WTC11 (cell line): ENCODE measurements around the gene DAO. TPM values are rescaled to one million over a fixed set of nuclear protein-coding genes. Genes with fewer than 3 reads are reported as not detected.

Experiments used
- ATAC-seq: fragments of 200-7000 bp; cut with Tn5 transposase; 2 replicates; pipeline ENCODE4 v1.10.0; 2021; ENCODE audit warnings: mild to moderate bottlenecking, moderate library complexity
- CTCF ChIA-PET: fragments of 300-600 bp; sonication (Branson Sonifier 250); formaldehyde crosslinking; loops from one replicate; lab custom pipeline; 2021; ENCODE audit warnings: antibody characterized with exemption; lab: Charles Lee
- POLR2A ChIA-PET: fragments of 350-600 bp; sonication (Branson Sonifier 250); formaldehyde crosslinking; loops from one replicate; lab custom pipeline; 2021; ENCODE audit warnings: antibody characterized with exemption; lab: Charles Lee
- DNase-seq: peaks from one replicate; pipeline ENCODE4 v3.0.0; 2021; ENCODE audit warnings: low spot score
- H3K27ac Mint-ChIP-seq: 2 replicates; pipeline ENCODE4 v1.8.0; 2021; ENCODE audit warnings: mixed read lengths
- H3K27me3 Mint-ChIP-seq: 2 replicates; pipeline ENCODE4 v1.8.0; 2021; ENCODE audit warnings: low read depth, mild to moderate bottlenecking, moderate library complexity, mixed read lengths
- H3K36me3 Mint-ChIP-seq: 2 replicates; pipeline ENCODE4 v1.8.0; 2021; ENCODE audit warnings: mixed read lengths
- H3K4me1 Mint-ChIP-seq: 2 replicates; pipeline ENCODE4 v1.8.0; 2022; ENCODE audit warnings: mixed read lengths
- H3K4me3 Mint-ChIP-seq: 2 replicates; pipeline ENCODE4 v1.8.0; 2021; ENCODE audit warnings: mild to moderate bottlenecking, moderate library complexity, mixed read lengths
- H3K9me3 Mint-ChIP-seq: 2 replicates; pipeline ENCODE4 v1.8.0; 2021; ENCODE audit warnings: mixed read lengths
- AFF4 ChIP-seq: sonication (generic); formaldehyde crosslinking; IDR thresholded peaks from 2 replicates; pipeline ENCODE4 v1.8.1; 2023; ENCODE audit warnings: mild to moderate bottlenecking, missing genetic modification reagents, borderline replicate concordance
- ATF1 ChIP-seq: sonication (generic); formaldehyde crosslinking; IDR thresholded peaks from 2 replicates; pipeline ENCODE4 v1.8.1; 2023; ENCODE audit warnings: mild to moderate bottlenecking, moderate library complexity, missing genetic modification reagents
- CDX4 ChIP-seq: fragments of 250-450 bp; sonication (Bioruptor Pico); IDR thresholded peaks from 2 replicates; pipeline ENCODE4 v1.9.0; 2021; ENCODE audit warnings: moderate library complexity, mild to moderate bottlenecking, inconsistent platforms, borderline replicate concordance
- ETV6 ChIP-seq: sonication (generic); formaldehyde crosslinking; IDR thresholded peaks from 2 replicates; pipeline ENCODE4 v1.8.1; 2022; ENCODE audit warnings: mild to moderate bottlenecking, missing genetic modification reagents
- FOXJ3 ChIP-seq: sonication (generic); formaldehyde crosslinking; IDR thresholded peaks from 2 replicates; pipeline ENCODE4 v1.9.0; 2021; ENCODE audit warnings: missing genetic modification reagents, mild to moderate bottlenecking, borderline replicate concordance
- FOXK1 ChIP-seq: sonication (generic); formaldehyde crosslinking; IDR thresholded peaks from 2 replicates; pipeline ENCODE4 v1.8.0; 2022; ENCODE audit warnings: mild to moderate bottlenecking, moderate library complexity, missing genetic modification reagents
- GRHL2 ChIP-seq: fragments of 250-450 bp; sonication (Bioruptor Pico); IDR thresholded peaks from 2 replicates; pipeline ENCODE4 v1.8.0; 2022; ENCODE audit warnings: mild to moderate bottlenecking, moderate library complexity; ENCODE audit not compliant: insufficient replicate concordance, severe bottlenecking
- GTF2I ChIP-seq: fragments of 250-450 bp; sonication (Bioruptor Pico); conservative IDR thresholded peaks from 2 replicates; pipeline ENCODE4 v1.4.0; 2021; ENCODE audit warnings: mild to moderate bottlenecking
- HMGXB4 ChIP-seq: sonication (generic); formaldehyde crosslinking; IDR thresholded peaks from 2 replicates; pipeline ENCODE4 v1.8.1; 2023; ENCODE audit warnings: mild to moderate bottlenecking, moderate library complexity, missing genetic modification reagents
- IRF1 ChIP-seq: sonication (generic); formaldehyde crosslinking; IDR thresholded peaks from 2 replicates; pipeline ENCODE4 v1.8.0; 2023; ENCODE audit warnings: missing genetic modification reagents
- KAT7 ChIP-seq: sonication (generic); formaldehyde crosslinking; IDR thresholded peaks from 2 replicates; pipeline ENCODE4 v1.8.1; 2023; ENCODE audit warnings: missing genetic modification reagents, mild to moderate bottlenecking, borderline replicate concordance
- MXD4 ChIP-seq: fragments of 250-450 bp; sonication (Bioruptor Pico); IDR thresholded peaks from 2 replicates; pipeline ENCODE4 v1.8.0; 2021; ENCODE audit warnings: mild to moderate bottlenecking, moderate library complexity, borderline replicate concordance
- SMAD3 ChIP-seq: sonication (generic); formaldehyde crosslinking; IDR thresholded peaks from 2 replicates; pipeline ENCODE4 v1.8.0; 2022; ENCODE audit warnings: missing genetic modification reagents, mild to moderate bottlenecking, borderline replicate concordance
- SOX15 ChIP-seq: fragments of 250-450 bp; sonication (Bioruptor Pico); IDR thresholded peaks from 2 replicates; pipeline ENCODE4 v1.9.0; 2021; ENCODE audit warnings: mild to moderate bottlenecking
- SP1 ChIP-seq: sonication (generic); formaldehyde crosslinking; conservative IDR thresholded peaks from 2 replicates; pipeline ENCODE4 v1.8.1; 2022; ENCODE audit warnings: missing genetic modification reagents
- TEAD4 ChIP-seq: sonication (generic); formaldehyde crosslinking; IDR thresholded peaks from 2 replicates; pipeline ENCODE4 v1.8.0; 2022; ENCODE audit warnings: mild to moderate bottlenecking, missing genetic modification reagents
- USF2 ChIP-seq: sonication (generic); formaldehyde crosslinking; IDR thresholded peaks from 2 replicates; pipeline ENCODE4 v1.8.1; 2023; ENCODE audit warnings: mild to moderate bottlenecking, missing genetic modification reagents, moderate library complexity
- ZMAT4 ChIP-seq: fragments of 250-450 bp; sonication (Bioruptor Pico); IDR thresholded peaks from 2 replicates; pipeline ENCODE4 v1.9.0; 2021; ENCODE audit warnings: mild to moderate bottlenecking
- ZNF232 ChIP-seq: sonication (generic); formaldehyde crosslinking; IDR thresholded peaks from 2 replicates; pipeline ENCODE4 v1.8.0; 2022; ENCODE audit warnings: mild to moderate bottlenecking, missing genetic modification reagents
- ZNF281 ChIP-seq: sonication (generic); formaldehyde crosslinking; IDR thresholded peaks from 2 replicates; pipeline ENCODE4 v1.8.0; 2023; ENCODE audit warnings: mild to moderate bottlenecking, missing genetic modification reagents
- total RNA-seq: library from RNA; stranded (reverse); gene quantifications from 3 replicates; pipeline ENCODE4 v1.2.3, GENCODE V29; 2021

The DAO gene
- total RNA-seq, 1 experiment from 2014 or later: 0.17 TPM

- TF ChIP-seq AFF4 (CRISPR knock-in tag): no peak
- no peak for TF ChIP-seq USF2 (CRISPR knock-in tag)
- TF ChIP-seq GRHL2 (CRISPR knock-in tag): no peak
- no peak for TF ChIP-seq SMAD3 (CRISPR knock-in tag)
Measured at GRCh38 chr12:108855284-108856169, 24.4 kb upstream of the DAO start (continued).

- H3K9me3 Mint-ChIP-seq: peaks cover 14% of the 10 kb centered on the region
- H3K36me3 Mint-ChIP-seq: peaks cover 23% of the 10 kb centered on the region
- CTCF ChIA-PET: no interaction called here
- POLR2A ChIA-PET: no interaction called here
- TF ChIP-seq KAT7 (CRISPR knock-in tag) (no peak), SOX15 (no peak), CDX4 (CRISPR knock-in tag) (no peak), MXD4 (CRISPR knock-in tag) (no peak)
- TF ChIP-seq, all 79 proteins: peak for 0
- DNase-seq (no peak), ATAC-seq (no peak)
- H3K27me3 Mint-ChIP-seq: peaks cover 4% of the 10 kb centered on the region; the same call in 1 of the 2 replicates
- peak overlapping the region; percentile 85 for H3K4me3 Mint-ChIP-seq
- H3K27ac Mint-ChIP-seq: peak overlapping the region; percentile 78
- peaks cover 46% of the 10 kb centered on the region for H3K4me1 Mint-ChIP-seq
Measured at GRCh38 chr12:108856170-108856427, 23.8 kb upstream of the DAO start.

GRCh38 chr12:108856428-108857157, 23.3 kb upstream of the DAO start:
- Mint-ChIP-seq H3K4me1 (peaks cover 41% of the 10 kb centered on the region), H3K4me3 (peak overlapping the region; percentile 85), H3K9me3 (peaks cover 14% of the 10 kb centered on the region), H3K27ac (peak overlapping the region; percentile 78), H3K36me3 (peaks cover 18% of the 10 kb centered on the region), H3K27me3 (peaks cover 4% of the 10 kb centered on the region; the same call in 1 of the 2 replicates)
- POLR2A ChIA-PET: no interaction called here
- peak; percentile 26 for DNase-seq
- CTCF ChIA-PET: interaction anchor here (1.5 to 2.7 kb wide), 2 partner anchors 54 to 94 kb away, joined by 4 to 9 read pairs; no protein-coding TSS in a partner anchor
- ATAC-seq: peak; percentile 11
- TF ChIP-seq ZNF281 (CRISPR knock-in tag): no peak
- TF ChIP-seq ATF1 (CRISPR knock-in tag): no peak
- no peak for TF ChIP-seq SP1
- TF ChIP-seq ZNF232 (CRISPR knock-in tag): no peak
- no peak for TF ChIP-seq FOXJ3 (CRISPR knock-in tag)
- TF ChIP-seq ZMAT4 (CRISPR knock-in tag): no peak
- no peak for TF ChIP-seq HMGXB4
- no peak for TF ChIP-seq FOXK1
- no peak for TF ChIP-seq GTF2I
- no peak for TF ChIP-seq ETV6
- TF ChIP-seq TEAD4 (CRISPR knock-in tag): no peak
- no peak for TF ChIP-seq IRF1 (CRISPR knock-in tag)
